Measurements from ENCODE around the gene BTBD9.
"Not testable (repeated sequence)": the region's sequence is repeated elsewhere in the genome, so short reads cannot be mapped to it uniquely, and the experiment has no call there.

Gene BTBD9

GRCh38 chr6:38649744-38650143 is 10.0 kb upstream of the BTBD9 start:
- DNase-seq (ENCODE audit: low read depth in 2 of 2) = no peak

- no peak for DNase-seq (ENCODE audit: low read depth in 2 of 2)
Observed at GRCh38 chr6:38648629-38649028, 8.9 kb upstream of the BTBD9 start.

GRCh38 chr6:38646166-38646878 is 6.6 kb upstream of the BTBD9 start:
- DNase-seq (ENCODE audit: low read depth in 2 of 2) = no peak

GRCh38 chr6:38644951-38645350 is 5.2 kb upstream of the BTBD9 start:
- no peak for DNase-seq (ENCODE audit: low read depth in 2 of 2)

GRCh38 chr6:38640216-38640909 is 634 bp upstream of the BTBD9 start:
- DNase-seq (ENCODE audit: low read depth in 2 of 2) = no peak

- peak; percentile 32 to 34 for DNase-seq (ENCODE audit: low read depth in 2 of 2)
Observed at GRCh38 chr6:38638941-38639497, 710 bp downstream of the BTBD9 start.

- no peak for DNase-seq (ENCODE audit: low read depth in 2 of 2)
Observed at GRCh38 chr6:38637756-38638155, 2.0 kb downstream of the BTBD9 start.

- DNase-seq (ENCODE audit: low read depth in 2 of 2) = no peak
Observed at GRCh38 chr6:38636027-38636426, 3.7 kb downstream of the BTBD9 start.

GRCh38 chr6:38634518-38634917 is 5.2 kb downstream of the BTBD9 start:
- DNase-seq (ENCODE audit: low read depth in 2 of 2) = no peak

GRCh38 chr6:38632490-38632889 is 7.2 kb downstream of the BTBD9 start:
- DNase-seq (ENCODE audit: low read depth in 2 of 2) = no peak

GRCh38 chr6:38631186-38631783 is 8.4 kb downstream of the BTBD9 start:
- DNase-seq (ENCODE audit: low read depth in 2 of 2) = no peak

- no peak for DNase-seq (ENCODE audit: low read depth in 2 of 2)
Observed at GRCh38 chr6:38625217-38625616, 14.5 kb downstream of the BTBD9 start.

GRCh38 chr6:38619342-38619741 is 20.4 kb downstream of the BTBD9 start:
- DNase-seq (ENCODE audit: low read depth in 2 of 2) = not testable (repeated sequence)

- DNase-seq (ENCODE audit: low read depth in 2 of 2) = not testable (repeated sequence)
Observed at GRCh38 chr6:38618301-38618700, 21.4 kb downstream of the BTBD9 start.

- DNase-seq (ENCODE audit: low read depth in 2 of 2) = no peak
Observed at GRCh38 chr6:38617856-38618255, 21.9 kb downstream of the BTBD9 start.

- DNase-seq (ENCODE audit: low read depth in 2 of 2) = no peak
Observed at GRCh38 chr6:38612143-38612965, 27.4 kb downstream of the BTBD9 start.

GRCh38 chr6:38610050-38610625 is 29.6 kb downstream of the BTBD9 start:
- no peak for DNase-seq (ENCODE audit: low read depth in 2 of 2)

- no peak for DNase-seq (ENCODE audit: low read depth in 2 of 2)
Observed at GRCh38 chr6:38604700-38605099, 35.0 kb downstream of the BTBD9 start.

- DNase-seq (ENCODE audit: low read depth in 2 of 2) = no peak
Observed at GRCh38 chr6:38603966-38604365, 35.8 kb downstream of the BTBD9 start.

- no peak for DNase-seq (ENCODE audit: low read depth in 2 of 2)
Observed at GRCh38 chr6:38603496-38603895, 36.2 kb downstream of the BTBD9 start.

- DNase-seq (ENCODE audit: low read depth in 2 of 2) = no peak
Observed at GRCh38 chr6:38599966-38600550, 39.7 kb downstream of the BTBD9 start.

All from stimulated activated CD8-positive, alpha-beta memory T cell treated with anti-CD3 and anti-CD28 coated beads, Interleukin-2, amount 100 ng/mL, for 1 hour (primary cell).